ENCODE results near the gene DOK1. TPM values are rescaled to one million over a fixed set of nuclear protein-coding genes. Genes with fewer than 3 reads are reported as not detected.

The DOK1 gene
- total RNA-seq, 2 experiments from 2014 or later: 17.2 to 17.9 TPM

DNA sequence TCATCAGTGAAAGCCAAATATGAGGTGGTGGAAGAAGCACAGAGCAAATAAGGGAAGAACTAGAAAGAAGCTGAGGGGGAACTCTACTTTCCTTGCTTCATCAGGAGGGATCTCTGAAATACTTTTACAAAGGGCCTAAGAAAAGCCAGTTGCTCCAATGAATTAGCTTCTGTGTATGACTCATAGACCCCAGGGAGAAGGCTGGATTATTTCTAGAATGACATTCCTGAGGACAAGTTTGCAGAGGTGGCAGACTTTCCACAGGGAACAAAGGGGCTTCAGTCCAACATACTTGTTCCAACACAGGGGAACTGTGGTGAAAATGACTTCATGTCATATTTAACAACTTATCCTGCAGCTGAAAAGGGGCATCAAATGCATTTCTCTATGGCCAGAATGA, 29.0 kb downstream of the DOK1 start:
- CTCF ChIA-PET: interaction anchor here (0.8 to 1.8 kb wide), 3 partner anchors 10 to 103 kb away, joined by 3 to 7 read pairs (median 6); no protein-coding TSS in a partner anchor
- Mint-ChIP-seq H3K27me3 (peaks cover 1% of the 10 kb centered on the region), H3K36me3 (ENCODE audit: low read depth) (no peaks in the 10 kb centered on the region), H3K27ac (no peak overlapping the region), H3K4me1 (peaks cover 26% of the 10 kb centered on the region), H3K4me3 (no peak overlapping the region), H3K9me3 (ENCODE audit: low read depth) (no peaks in the 10 kb centered on the region)
- ATAC-seq (no peak), DNase-seq (no peak)
- POLR2A ChIA-PET: no interaction called here
- intact Hi-C loops (cut with DNase I, micrococcal nuclease): no loop called here

DNA sequence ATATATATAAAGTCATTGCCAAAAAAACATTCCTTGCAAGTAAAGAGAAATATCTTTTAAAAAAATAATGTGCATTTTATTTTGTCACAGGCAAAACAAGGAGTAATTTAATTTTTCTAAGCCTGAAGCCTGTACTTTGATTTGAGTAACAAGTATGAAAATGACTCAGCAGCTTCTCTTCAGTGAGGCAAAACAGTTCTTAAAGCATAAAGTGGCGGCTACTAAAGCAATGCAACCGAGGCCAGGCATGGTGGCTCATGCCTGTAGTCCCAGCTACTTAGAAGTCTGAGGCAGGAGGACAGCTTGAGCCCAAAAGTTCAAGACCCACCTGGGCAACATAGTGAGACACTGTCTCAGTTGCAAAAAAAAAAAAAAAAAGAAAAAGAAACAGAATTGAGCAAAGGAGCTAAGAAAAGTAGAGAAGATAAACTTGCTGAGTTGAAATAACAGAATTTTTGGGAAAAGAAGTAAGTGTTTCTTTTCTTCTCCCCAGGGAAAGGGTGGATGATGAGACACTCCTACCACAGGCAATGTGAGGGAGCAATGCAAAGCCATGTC, 29.6 kb downstream of the DOK1 start:
- Mint-ChIP-seq H3K27me3 (peaks cover 1% of the 10 kb centered on the region), H3K27ac (peak overlapping the region; percentile 66), H3K4me3 (no peak overlapping the region), H3K36me3 (ENCODE audit: low read depth) (no peaks in the 10 kb centered on the region), H3K9me3 (ENCODE audit: low read depth) (no peaks in the 10 kb centered on the region), H3K4me1 (peaks cover 26% of the 10 kb centered on the region)
- ATAC-seq: peak; percentile 71
- ChIA-PET POLR2A (interaction anchor here (0.7 kb wide), 1 partner anchor 41 kb away, joined by 8 read pairs; no protein-coding TSS in a partner anchor), CTCF (interaction anchor here (0.7 to 2.4 kb wide), 5 partner anchors 9 to 253 kb away, joined by 3 to 10 read pairs (median 7); partner anchors contain the start of gene DOK1)
- intact Hi-C loops (cut with DNase I, micrococcal nuclease): loop anchor here in 1 of 2 experiments (2.0 kb wide), 1 partner anchor 13 kb away; no protein-coding TSS in a partner anchor
- peak; percentile 49 for DNase-seq

DNA sequence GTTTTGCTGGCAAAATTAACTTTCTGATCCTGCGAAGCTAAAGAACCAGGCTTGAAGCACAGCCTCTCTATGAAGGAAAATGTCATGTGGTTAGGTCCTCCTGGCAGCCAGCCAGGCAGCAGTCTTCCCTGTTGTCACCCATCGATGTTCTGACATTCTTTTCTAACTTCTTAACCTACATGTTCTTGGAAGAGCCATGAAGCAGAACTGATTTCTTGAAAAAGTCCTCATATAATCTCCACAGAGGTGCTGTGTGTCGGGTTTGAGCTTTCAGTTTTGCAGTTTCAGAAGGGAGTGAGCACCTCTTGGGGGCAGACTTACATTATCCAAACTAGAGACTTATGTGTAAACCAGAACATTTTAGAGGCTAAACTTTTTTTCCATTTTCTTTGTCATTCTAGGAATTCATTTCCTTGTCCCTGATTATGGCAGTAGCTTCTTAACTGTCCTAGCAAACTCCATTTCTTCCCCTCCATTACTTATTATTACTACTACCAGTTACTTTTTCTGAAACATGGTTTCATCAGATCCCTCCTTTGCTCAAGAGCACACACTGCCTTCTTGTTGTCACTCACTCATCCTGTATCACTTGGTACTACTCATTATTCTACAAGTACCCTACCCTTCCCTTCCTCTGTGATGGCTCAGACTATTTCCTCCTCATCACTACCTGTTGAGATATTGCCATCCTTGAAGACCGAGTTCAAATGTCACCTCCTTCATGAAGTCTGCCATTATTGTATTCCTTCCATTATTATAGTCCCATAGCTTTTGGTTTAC, 31.1 kb downstream of the DOK1 start:
- H3K9me3 Mint-ChIP-seq (ENCODE audit: low read depth): no peaks in the 10 kb centered on the region
- peaks cover 1% of the 10 kb centered on the region for H3K27me3 Mint-ChIP-seq
- DNase-seq (peak; percentile 52), ATAC-seq (peak; percentile 65)
- peak overlapping the region; percentile 68 for H3K27ac Mint-ChIP-seq
- intact Hi-C loops (cut with DNase I, micrococcal nuclease): loop anchor here (2.0 to 5.0 kb wide), 4 partner anchors 15 to 333 kb away; partner anchors contain the start of gene PCGF1 (in 1 of the 2)
- H3K36me3 Mint-ChIP-seq (ENCODE audit: low read depth): no peaks in the 10 kb centered on the region
- POLR2A ChIA-PET: interaction anchor here (0.9 kb wide), 1 partner anchor 127 kb away, joined by 3 read pairs; the partner anchor contains the start of gene WBP1
- H3K4me3 Mint-ChIP-seq: no peak overlapping the region
- peaks cover 26% of the 10 kb centered on the region for H3K4me1 Mint-ChIP-seq
- CTCF ChIA-PET: interaction anchor here (0.5 to 7.3 kb wide), 15 partner anchors 8 to 257 kb away, joined by 3 to 57 read pairs (median 7); partner anchors contain the start of genes CCDC142, DOK1 and TTC31

DNA sequence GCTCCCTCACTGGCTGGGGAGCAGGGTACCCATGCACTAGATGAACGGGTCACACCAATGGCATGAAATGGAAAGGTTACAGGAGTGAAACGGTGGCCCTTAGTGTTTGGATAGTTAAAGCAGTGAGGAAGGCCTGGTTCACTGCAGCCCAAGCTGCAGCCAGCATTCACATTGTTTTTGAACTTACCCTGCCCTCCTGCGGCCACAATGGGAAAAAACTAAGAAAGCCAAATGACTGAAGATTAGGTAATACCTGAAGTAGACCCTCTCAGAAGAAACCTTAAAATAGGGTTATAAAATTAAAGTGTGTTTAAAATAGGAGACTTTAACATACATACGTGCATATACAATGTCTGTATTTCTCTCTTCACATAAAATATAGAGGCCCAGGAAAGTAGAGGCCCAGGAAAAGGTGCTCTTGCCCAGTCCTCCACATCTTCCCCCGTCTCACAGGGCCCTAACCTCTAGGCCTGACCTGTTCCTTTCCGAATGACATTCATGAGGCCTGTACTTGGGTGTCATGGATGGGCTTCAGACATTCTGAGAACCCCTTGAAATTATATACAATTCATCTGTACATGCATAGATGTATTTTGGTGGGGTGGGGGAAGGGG, 33.3 kb downstream of the DOK1 start:
- peak; percentile 62 for ATAC-seq

DNA sequence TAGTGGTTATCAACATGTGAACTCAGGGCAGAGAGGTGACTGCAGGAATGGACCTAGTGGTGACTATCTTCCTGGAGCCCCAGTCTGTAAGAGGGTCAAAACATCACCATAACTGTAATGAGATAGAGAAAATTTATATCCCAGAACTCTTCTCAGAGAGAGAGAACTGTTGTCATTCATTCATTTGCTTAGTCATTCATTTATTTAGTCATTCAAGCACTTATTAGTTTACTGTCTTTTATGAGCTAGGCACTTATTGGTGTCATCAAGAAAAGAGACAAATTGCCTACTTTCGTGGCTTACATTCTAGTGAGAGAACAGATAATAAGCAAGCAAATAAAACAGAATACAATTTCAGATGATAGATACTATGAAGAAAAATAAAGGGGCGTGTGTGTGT, 34.1 kb downstream of the DOK1 start:
- intact Hi-C loops (cut with DNase I, micrococcal nuclease): loop anchor here (5.0 kb wide), 3 partner anchors 56 to 336 kb away; partner anchors contain the start of gene PCGF1 (in 1 of the 2)
- ChIA-PET CTCF (interaction anchor here (0.6 to 7.3 kb wide), 12 partner anchors 9 to 339 kb away, joined by 3 to 57 read pairs (median 6); partner anchors contain the start of genes CCDC142, TTC31 and WBP1), POLR2A (interaction anchor here (1.5 kb wide), 1 partner anchor 22 kb away, joined by 5 read pairs; no protein-coding TSS in a partner anchor)
- Mint-ChIP-seq H3K4me1 (peaks cover 22% of the 10 kb centered on the region), H3K4me3 (no peak overlapping the region), H3K27me3 (peaks cover 9% of the 10 kb centered on the region), H3K27ac (no peak overlapping the region), H3K36me3 (ENCODE audit: low read depth) (no peaks in the 10 kb centered on the region), H3K9me3 (ENCODE audit: low read depth) (no peaks in the 10 kb centered on the region)
- no peak for ATAC-seq
- no peak for DNase-seq

More for the DNA sequence above, 33.3 kb downstream of the DOK1 start:
- Mint-ChIP-seq H3K4me3 (no peak overlapping the region), H3K27me3 (peaks cover 3% of the 10 kb centered on the region), H3K4me1 (peaks cover 26% of the 10 kb centered on the region), H3K9me3 (ENCODE audit: low read depth) (no peaks in the 10 kb centered on the region), H3K27ac (no peak overlapping the region), H3K36me3 (ENCODE audit: low read depth) (no peaks in the 10 kb centered on the region)
- POLR2A ChIA-PET: interaction anchor here (1.5 kb wide), 1 partner anchor 21 kb away, joined by 5 read pairs; no protein-coding TSS in a partner anchor
- intact Hi-C loops (cut with DNase I, micrococcal nuclease): loop anchor here (1.0 to 5.0 kb wide), 8 partner anchors 33 to 335 kb away; partner anchors contain the start of genes TTC31 (in 2 of the 2), AUP1 (in 1 of the 2), DOK1 (in 1 of the 2) and HTRA2 (in 1 of the 2)
- DNase-seq: peak; percentile 75
- CTCF ChIA-PET: interaction anchor here (0.7 to 7.3 kb wide), 17 partner anchors 10 to 338 kb away, joined by 3 to 57 read pairs (median 4); partner anchors contain the start of genes CCDC142, TTC31 and WBP1

DNA sequence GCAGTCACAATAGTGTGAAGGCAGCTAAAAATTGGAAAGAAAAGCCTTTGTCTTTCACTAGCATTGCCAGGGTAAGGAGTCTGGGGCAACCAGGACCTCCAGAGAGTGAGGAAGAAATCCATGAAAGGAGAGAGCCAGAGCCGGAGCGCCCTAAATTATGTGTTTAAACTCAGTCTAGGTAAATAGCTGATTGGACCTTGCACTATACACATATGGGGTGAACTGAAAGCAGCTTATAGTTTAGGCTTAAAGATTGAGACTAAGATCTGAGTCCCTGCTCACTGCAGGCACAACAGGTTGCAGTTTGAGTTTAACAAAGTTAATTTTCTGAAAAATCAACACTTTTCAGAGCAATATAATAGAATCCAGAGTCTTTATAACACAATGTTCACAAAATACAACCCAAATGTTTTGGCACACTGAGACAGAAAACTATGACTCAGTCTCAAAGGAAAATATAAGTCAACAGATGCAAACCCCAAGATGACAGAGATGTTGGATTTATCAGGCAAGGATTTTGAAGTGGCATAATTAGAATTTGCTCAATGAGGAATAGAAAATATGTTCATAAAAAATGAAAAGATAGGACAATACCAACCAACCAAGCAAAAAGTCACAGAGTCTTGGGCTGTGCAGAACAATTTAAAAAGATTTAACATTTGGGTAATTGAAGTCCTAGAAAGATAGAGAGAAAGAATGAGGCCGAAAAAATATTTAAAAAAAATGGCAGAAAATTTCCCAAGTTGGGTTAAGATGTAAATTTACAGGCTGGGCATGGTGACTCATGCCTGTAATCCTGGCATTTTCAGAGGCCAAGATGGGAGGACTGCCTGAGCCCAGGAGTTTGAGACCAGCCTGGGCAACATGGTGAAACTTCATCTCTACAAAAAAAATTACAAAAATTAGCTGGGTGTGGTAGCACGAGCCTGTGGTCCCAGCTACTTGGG, 39.6 kb downstream of the DOK1 start:
- ChIA-PET CTCF (interaction anchor here (1.1 to 1.3 kb wide), 2 partner anchors 11 to 345 kb away, joined by 3 to 7 read pairs; no protein-coding TSS in a partner anchor), POLR2A (interaction anchor here (0.8 kb wide), 1 partner anchor 86 kb away, joined by 3 read pairs; no protein-coding TSS in a partner anchor)
- DNase-seq: no peak
- ATAC-seq: no peak
- Mint-ChIP-seq H3K36me3 (ENCODE audit: low read depth) (no peaks in the 10 kb centered on the region), H3K27ac (no peak overlapping the region), H3K9me3 (ENCODE audit: low read depth) (no peaks in the 10 kb centered on the region), H3K4me3 (no peak overlapping the region), H3K4me1 (peaks cover 5% of the 10 kb centered on the region), H3K27me3 (peaks cover 23% of the 10 kb centered on the region)
- intact Hi-C loops (cut with DNase I, micrococcal nuclease): no loop called here

DNA sequence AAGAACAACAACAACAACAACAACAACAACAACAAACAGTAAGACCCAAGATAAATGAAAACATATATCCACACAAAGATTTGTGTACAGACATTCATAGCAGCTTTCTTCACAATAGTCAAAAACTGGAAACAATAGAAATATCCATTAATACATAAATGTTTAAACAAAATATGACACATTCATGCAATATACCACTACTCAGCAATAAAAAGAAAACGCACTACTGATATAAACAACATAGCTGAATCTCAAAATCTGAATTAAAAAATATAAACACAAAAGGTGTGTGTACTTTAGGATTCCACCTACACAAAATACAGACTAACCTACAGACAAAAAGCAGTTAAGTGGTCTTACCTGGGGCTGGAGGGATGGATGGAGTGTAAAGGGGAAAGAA, 42.1 kb downstream of the DOK1 start:
- ChIA-PET POLR2A (no interaction called here), CTCF (interaction anchor here (0.6 kb wide), 1 partner anchor 201 kb away, joined by 3 read pairs; no protein-coding TSS in a partner anchor)
- H3K9me3 Mint-ChIP-seq (ENCODE audit: low read depth): no peaks in the 10 kb centered on the region
- H3K27ac Mint-ChIP-seq: no peak overlapping the region
- H3K4me3 Mint-ChIP-seq: no peak overlapping the region
- ATAC-seq (no peak), DNase-seq (no peak)
- no peaks in the 10 kb centered on the region for H3K36me3 Mint-ChIP-seq (ENCODE audit: low read depth)
- H3K4me1 Mint-ChIP-seq: peaks cover 5% of the 10 kb centered on the region
- intact Hi-C loops (cut with DNase I, micrococcal nuclease): no loop called here
- peaks cover 30% of the 10 kb centered on the region for H3K27me3 Mint-ChIP-seq

DNA sequence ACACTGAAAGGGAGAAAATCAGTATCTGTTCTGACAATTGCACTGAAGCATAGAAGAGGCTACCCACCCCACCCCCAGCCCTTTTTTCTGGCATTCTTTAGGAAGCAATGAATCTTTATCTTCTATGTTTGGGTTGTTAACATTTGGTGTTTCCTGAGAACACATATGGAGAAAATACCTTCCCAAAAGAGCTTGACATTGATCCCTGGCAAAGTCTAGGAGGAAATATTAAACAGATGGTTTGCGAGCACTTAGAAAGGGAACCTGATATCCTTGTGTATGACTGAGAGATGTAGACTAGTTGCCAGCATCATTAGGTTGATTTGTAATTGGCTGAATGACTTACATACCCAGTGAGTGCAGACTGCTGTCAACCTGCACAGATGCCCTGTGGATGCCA, 42.9 kb downstream of the DOK1 start:
- CTCF ChIA-PET: interaction anchor here (2.2 kb wide), 1 partner anchor 9 kb away, joined by 13 read pairs; no protein-coding TSS in a partner anchor
- intact Hi-C loops (cut with DNase I, micrococcal nuclease): no loop called here
- Mint-ChIP-seq H3K27me3 (peaks cover 32% of the 10 kb centered on the region), H3K9me3 (ENCODE audit: low read depth) (no peaks in the 10 kb centered on the region), H3K36me3 (ENCODE audit: low read depth) (no peaks in the 10 kb centered on the region), H3K27ac (no peak overlapping the region), H3K4me3 (no peak overlapping the region), H3K4me1 (peaks cover 5% of the 10 kb centered on the region)
- DNase-seq (no peak), ATAC-seq (no peak)
- POLR2A ChIA-PET: no interaction called here

DNA sequence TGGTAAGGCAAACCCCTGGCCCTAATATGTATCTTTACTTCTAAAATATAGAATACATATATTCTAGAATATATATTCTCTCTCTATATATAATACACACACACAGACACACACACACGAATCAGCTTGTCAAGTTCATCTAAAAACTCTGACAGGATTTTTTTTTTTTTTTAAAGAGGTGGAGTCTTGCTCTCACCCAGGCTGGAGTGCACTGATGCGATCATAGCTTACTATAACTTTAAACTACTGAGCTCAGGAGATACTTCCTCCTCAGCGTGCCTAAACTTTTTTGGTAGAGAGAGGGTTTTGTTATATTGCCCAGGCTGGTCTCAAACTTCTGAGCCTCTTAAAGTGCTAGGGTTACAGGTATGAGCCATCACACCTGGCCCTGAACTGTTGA, 45.2 kb downstream of the DOK1 start:
- H3K4me3 Mint-ChIP-seq: no peak overlapping the region
- intact Hi-C loops (cut with DNase I, micrococcal nuclease): no loop called here
- no peak for ATAC-seq
- ChIA-PET CTCF (interaction anchor here (0.5 kb wide), 1 partner anchor 68 kb away, joined by 3 read pairs; no protein-coding TSS in a partner anchor), POLR2A (interaction anchor here (1.0 kb wide), 1 partner anchor 37 kb away, joined by 4 read pairs; no protein-coding TSS in a partner anchor)
- H3K27ac Mint-ChIP-seq: no peak overlapping the region
- DNase-seq: no peak
- no peaks in the 10 kb centered on the region for H3K9me3 Mint-ChIP-seq (ENCODE audit: low read depth)
- no peaks in the 10 kb centered on the region for H3K36me3 Mint-ChIP-seq (ENCODE audit: low read depth)
- peaks cover 33% of the 10 kb centered on the region for H3K27me3 Mint-ChIP-seq
- H3K4me1 Mint-ChIP-seq: peaks cover 3% of the 10 kb centered on the region

All from activated CD4-positive, alpha-beta T cell treated with anti-CD3 and anti-CD28 coated beads for 36 hours (primary cell).